ENCODE measurements around the gene STAP2. TPM values are rescaled to one million over a fixed set of nuclear protein-coding genes. Genes with fewer than 3 reads are reported as not detected.

STAP2 gene
- total and polyA plus RNA-seq, 9 of the 15 experiments (the other 6 are each of a cell fraction or from before 2014, with no cell fraction given): 1.2 to 9.8 (median 4.5) TPM

DNA sequence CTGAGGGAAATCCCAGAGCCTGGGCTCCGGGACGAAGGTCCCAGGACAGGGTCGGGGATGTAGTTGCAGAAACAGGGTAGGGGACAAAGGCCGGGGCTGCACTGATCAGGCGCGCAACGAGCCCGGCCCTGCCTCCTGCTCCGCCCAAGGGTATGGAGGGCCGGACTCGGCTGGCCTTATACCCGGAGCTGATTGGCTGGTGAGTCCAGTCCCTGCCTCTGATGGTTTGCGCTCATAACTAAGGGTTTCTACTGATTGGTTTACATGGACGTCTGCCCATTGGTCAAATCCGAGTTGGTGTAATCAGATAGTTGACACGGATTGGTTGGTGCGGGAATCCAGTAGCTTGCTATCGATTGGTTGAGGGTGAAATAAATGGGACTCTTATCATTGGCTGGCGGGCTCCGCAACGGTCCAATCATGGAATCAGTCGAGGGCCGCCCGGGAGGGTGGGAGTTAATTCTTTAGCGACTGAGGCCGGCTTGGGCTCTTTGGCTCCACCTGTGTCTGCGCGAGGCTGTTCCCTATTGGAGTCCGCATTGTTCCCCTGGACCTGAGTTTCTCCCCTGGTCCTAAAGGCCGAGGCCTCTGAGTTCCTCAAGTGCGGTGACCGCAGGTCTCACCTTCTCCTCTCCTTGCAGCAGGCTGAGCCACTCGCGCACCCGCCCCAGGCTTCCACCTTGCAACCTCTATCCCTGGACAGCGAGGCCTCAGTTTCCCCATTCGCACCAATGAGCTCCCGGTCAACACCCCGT is 4.2 kb upstream of the STAP2 start (continued):
- no peak for TF ChIP-seq TCF3 (CRISPR knock-in tag; IDR thresholded peaks at IDR 0.05)
- TF ChIP-seq FOXP1 (CRISPR knock-in tag; IDR thresholded peaks at IDR 0.05): no peak
- no peak for TF ChIP-seq RAD21 (CRISPR knock-in tag; conservative IDR thresholded peaks at IDR 0.05 in 1 of 2, IDR thresholded peaks at IDR 0.05 in 1 of 2)
- peak; percentile 3; the same call in 1 of the 2 replicates for TF ChIP-seq JUND (IDR thresholded peaks at IDR 0.05; ENCODE audit: borderline replicate concordance, low read depth, low read length)
- no peak for TF ChIP-seq JUND (tag; IDR thresholded peaks at IDR 0.05; ENCODE audit: borderline replicate concordance, low read depth, low read length)
- no peak for TF ChIP-seq GABPB2 (CRISPR knock-in tag; conservative IDR thresholded peaks at IDR 0.05)
- TF ChIP-seq KDM2B (CRISPR knock-in tag; IDR thresholded peaks at IDR 0.05): 0 out of 2 replicates have a peak, but pooled peaks have one; percentile 57
- TF ChIP-seq, protein P1, sequence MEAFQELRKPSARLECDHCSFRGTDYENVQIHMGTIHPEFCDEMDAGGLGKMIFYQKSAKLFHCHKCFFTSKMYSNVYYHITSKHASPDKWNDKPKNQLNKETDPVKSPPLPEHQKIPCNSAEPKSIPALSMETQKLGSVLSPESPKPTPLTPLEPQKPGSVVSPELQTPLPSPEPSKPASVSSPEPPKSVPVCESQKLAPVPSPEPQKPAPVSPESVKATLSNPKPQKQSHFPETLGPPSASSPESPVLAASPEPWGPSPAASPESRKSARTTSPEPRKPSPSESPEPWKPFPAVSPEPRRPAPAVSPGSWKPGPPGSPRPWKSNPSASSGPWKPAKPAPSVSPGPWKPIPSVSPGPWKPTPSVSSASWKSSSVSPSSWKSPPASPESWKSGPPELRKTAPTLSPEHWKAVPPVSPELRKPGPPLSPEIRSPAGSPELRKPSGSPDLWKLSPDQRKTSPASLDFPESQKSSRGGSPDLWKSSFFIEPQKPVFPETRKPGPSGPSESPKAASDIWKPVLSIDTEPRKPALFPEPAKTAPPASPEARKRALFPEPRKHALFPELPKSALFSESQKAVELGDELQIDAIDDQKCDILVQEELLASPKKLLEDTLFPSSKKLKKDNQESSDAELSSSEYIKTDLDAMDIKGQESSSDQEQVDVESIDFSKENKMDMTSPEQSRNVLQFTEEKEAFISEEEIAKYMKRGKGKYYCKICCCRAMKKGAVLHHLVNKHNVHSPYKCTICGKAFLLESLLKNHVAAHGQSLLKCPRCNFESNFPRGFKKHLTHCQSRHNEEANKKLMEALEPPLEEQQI (IDR thresholded peaks at IDR 0.05): no peak
- peak; percentile 65 for TF ChIP-seq SP2 (IDR thresholded peaks at IDR 0.05; ENCODE audit: extremely low read depth, low read depth, low read length, poor library complexity, severe bottlenecking)
- 0 out of 2 replicates have a peak, but pooled peaks have one; percentile 31 for TF ChIP-seq ZNF239 (CRISPR knock-in tag; IDR thresholded peaks at IDR 0.05)
- TF ChIP-seq, protein P2, sequence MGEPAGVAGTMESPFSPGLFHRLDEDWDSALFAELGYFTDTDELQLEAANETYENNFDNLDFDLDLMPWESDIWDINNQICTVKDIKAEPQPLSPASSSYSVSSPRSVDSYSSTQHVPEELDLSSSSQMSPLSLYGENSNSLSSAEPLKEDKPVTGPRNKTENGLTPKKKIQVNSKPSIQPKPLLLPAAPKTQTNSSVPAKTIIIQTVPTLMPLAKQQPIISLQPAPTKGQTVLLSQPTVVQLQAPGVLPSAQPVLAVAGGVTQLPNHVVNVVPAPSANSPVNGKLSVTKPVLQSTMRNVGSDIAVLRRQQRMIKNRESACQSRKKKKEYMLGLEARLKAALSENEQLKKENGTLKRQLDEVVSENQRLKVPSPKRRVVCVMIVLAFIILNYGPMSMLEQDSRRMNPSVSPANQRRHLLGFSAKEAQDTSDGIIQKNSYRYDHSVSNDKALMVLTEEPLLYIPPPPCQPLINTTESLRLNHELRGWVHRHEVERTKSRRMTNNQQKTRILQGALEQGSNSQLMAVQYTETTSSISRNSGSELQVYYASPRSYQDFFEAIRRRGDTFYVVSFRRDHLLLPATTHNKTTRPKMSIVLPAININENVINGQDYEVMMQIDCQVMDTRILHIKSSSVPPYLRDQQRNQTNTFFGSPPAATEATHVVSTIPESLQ (CRISPR knock-in tag; IDR thresholded peaks at IDR 0.05): peak; percentile 76; the same call in 1 of the 2 replicates
- TF ChIP-seq ZNF134 (CRISPR knock-in tag; conservative IDR thresholded peaks at IDR 0.05): peak; percentile 59; the same call in 1 of the 2 replicates
- peak in 1 of 2 experiments; percentile 79; a peak in 2 of 4 replicates for TF ChIP-seq TEAD1 (CRISPR knock-in tag; IDR thresholded peaks at IDR 0.05)
- peak; percentile 99 for TF ChIP-seq ZKSCAN8 (CRISPR knock-in tag; IDR thresholded peaks at IDR 0.05)
- 0 out of 2 replicates have a peak, but pooled peaks have one; percentile 70 for TF ChIP-seq TSHZ1 (CRISPR knock-in tag; IDR thresholded peaks at IDR 0.05)
- TF ChIP-seq ZFX (CRISPR knock-in tag; IDR thresholded peaks at IDR 0.05): peak; percentile 82
- TF ChIP-seq ID3 (CRISPR knock-in tag; IDR thresholded peaks at IDR 0.05): no peak
- peak; percentile 55 for TF ChIP-seq ID3 (tag; IDR thresholded peaks at IDR 0.05)
- TF ChIP-seq TEAD2 (tag; IDR thresholded peaks at IDR 0.05): peak; percentile 83
